Panc1 (cell line): ENCODE results near the gene FREM3.

Experiments
- POLR2AphosphoS5 ChIP-seq: IDR thresholded peaks from 2 replicates; pipeline ENCODE4 v1.6.1; 2012; ENCODE audit warnings: mild to moderate bottlenecking, low read depth, low read length, moderate library complexity
- TCF7L2 ChIP-seq: IDR thresholded peaks from 2 replicates; pipeline ENCODE4 v1.6.1; 2011; ENCODE audit warnings: mild to moderate bottlenecking, low read depth, low read length, inconsistent platforms
- TF ChIP-seq, protein P1 (sequence below): fragments of 450-650 bp; IDR thresholded peaks from 2 replicates; pipeline ENCODE4 v1.5.1; 2017; ENCODE audit warnings: mild to moderate bottlenecking

DNA sequence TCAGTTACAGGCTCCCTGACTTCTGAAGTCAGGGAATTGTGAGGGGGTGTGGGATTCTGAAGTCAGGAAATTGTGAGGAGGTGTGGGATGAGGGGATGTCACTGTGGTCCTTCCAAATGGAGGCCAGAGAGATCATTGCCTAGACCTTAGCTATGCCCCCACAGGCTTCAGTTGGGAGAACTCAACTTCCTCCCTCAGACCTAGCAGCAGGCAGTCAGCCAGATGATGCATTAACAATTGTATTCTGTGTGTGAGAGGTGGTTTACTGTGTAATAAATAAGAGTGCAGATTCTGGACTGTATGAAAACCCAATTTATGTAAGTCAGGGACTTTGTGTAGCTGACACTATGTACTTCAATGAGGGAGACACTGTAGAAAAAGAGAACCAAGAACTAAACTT lies 65.7 kb downstream of the FREM3 start:
- TF ChIP-seq POLR2AphosphoS5 (no peak), TCF7L2 (no peak)
- TF ChIP-seq, protein P1, sequence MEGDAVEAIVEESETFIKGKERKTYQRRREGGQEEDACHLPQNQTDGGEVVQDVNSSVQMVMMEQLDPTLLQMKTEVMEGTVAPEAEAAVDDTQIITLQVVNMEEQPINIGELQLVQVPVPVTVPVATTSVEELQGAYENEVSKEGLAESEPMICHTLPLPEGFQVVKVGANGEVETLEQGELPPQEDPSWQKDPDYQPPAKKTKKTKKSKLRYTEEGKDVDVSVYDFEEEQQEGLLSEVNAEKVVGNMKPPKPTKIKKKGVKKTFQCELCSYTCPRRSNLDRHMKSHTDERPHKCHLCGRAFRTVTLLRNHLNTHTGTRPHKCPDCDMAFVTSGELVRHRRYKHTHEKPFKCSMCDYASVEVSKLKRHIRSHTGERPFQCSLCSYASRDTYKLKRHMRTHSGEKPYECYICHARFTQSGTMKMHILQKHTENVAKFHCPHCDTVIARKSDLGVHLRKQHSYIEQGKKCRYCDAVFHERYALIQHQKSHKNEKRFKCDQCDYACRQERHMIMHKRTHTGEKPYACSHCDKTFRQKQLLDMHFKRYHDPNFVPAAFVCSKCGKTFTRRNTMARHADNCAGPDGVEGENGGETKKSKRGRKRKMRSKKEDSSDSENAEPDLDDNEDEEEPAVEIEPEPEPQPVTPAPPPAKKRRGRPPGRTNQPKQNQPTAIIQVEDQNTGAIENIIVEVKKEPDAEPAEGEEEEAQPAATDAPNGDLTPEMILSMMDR: no peak
